ENCODE measurements around the gene RAB11FIP4.

RAB11FIP4 gene

GRCh38 chr17:31387438-31387837 lies 4.0 kb upstream of the RAB11FIP4 start:
- no peak for DNase-seq

GRCh38 chr17:31388351-31388750 lies 3.1 kb upstream of the RAB11FIP4 start:
- DNase-seq, result no peak

- DNase-seq, result peak; percentile 47
Measured at GRCh38 chr17:31388770-31389656, 2.5 kb upstream of the RAB11FIP4 start.

GRCh38 chr17:31389657-31390381 lies 1.7 kb upstream of the RAB11FIP4 start:
- DNase-seq, result no peak

GRCh38 chr17:31390426-31390747 lies 1.1 kb upstream of the RAB11FIP4 start:
- DNase-seq, result no peak

- no peak for DNase-seq
Measured at GRCh38 chr17:31390748-31391495, 553 bp upstream of the RAB11FIP4 start.

GRCh38 chr17:31392002-31392855 lies 754 bp downstream of the RAB11FIP4 start:
- no peak for DNase-seq

GRCh38 chr17:31392856-31393748 lies 1.6 kb downstream of the RAB11FIP4 start:
- no peak for DNase-seq

- no peak for DNase-seq
Measured at GRCh38 chr17:31393749-31394146, 2.3 kb downstream of the RAB11FIP4 start.

- peak; percentile 19 for DNase-seq
Measured at GRCh38 chr17:31394544-31394943, 3.1 kb downstream of the RAB11FIP4 start.

- DNase-seq, result no peak
Measured at GRCh38 chr17:31397256-31397939, 5.9 kb downstream of the RAB11FIP4 start.

- no peak for DNase-seq
Measured at GRCh38 chr17:31398381-31399311, 7.2 kb downstream of the RAB11FIP4 start.

- no peak for DNase-seq
Measured at GRCh38 chr17:31400481-31400950, 9.0 kb downstream of the RAB11FIP4 start.

GRCh38 chr17:31401456-31402254 lies 10.2 kb downstream of the RAB11FIP4 start:
- DNase-seq, result no peak

GRCh38 chr17:31404028-31404949 lies 12.8 kb downstream of the RAB11FIP4 start:
- DNase-seq, result no peak

- DNase-seq, result no peak
Measured at GRCh38 chr17:31405890-31406371, 14.5 kb downstream of the RAB11FIP4 start.

- DNase-seq, result no peak
Measured at GRCh38 chr17:31408586-31408985, 17.1 kb downstream of the RAB11FIP4 start.
